Calu3 (cell line): ENCODE data around the gene NYNRIN. TPM values are rescaled to one million over a fixed set of nuclear protein-coding genes. Genes with fewer than 3 reads are reported as not detected.

Experiments used
- BruUV-seq: library from RNA; stranded (reverse); fragments of 400-500 nt; replicated peaks from 2 replicates; lab custom pipeline; 2021; lab: Mats Ljungman, UMichigan
- CTCF ChIA-PET: fragments of 300-600 bp; sonication (Branson Sonifier 250); formaldehyde crosslinking; loops from one replicate; lab custom pipeline; 2022; ENCODE audit warnings: antibody characterized with exemption; lab: Charles Lee
- DNase-seq: peaks from one replicate; pipeline ENCODE4 v3.0.0; 2022
- H3K27ac Mint-ChIP-seq: one replicate; pipeline ENCODE4 v1.8.0; 2022; ENCODE audit warnings: mixed read lengths; ENCODE audit not compliant: unreplicated experiment
- H3K27me3 Mint-ChIP-seq: one replicate; pipeline ENCODE4 v1.8.0; 2022; ENCODE audit warnings: mixed read lengths; ENCODE audit not compliant: unreplicated experiment
- H3K36me3 Mint-ChIP-seq: one replicate; pipeline ENCODE4 v1.8.0; 2022; ENCODE audit warnings: mild to moderate bottlenecking, moderate library complexity, mixed read lengths; ENCODE audit not compliant: insufficient read depth, unreplicated experiment
- H3K4me1 Mint-ChIP-seq: one replicate; pipeline ENCODE4 v1.8.0; 2022; ENCODE audit warnings: mild to moderate bottlenecking, low read depth, mixed read lengths; ENCODE audit not compliant: unreplicated experiment
- H3K4me3 Mint-ChIP-seq: one replicate; pipeline ENCODE4 v1.8.0; 2022; ENCODE audit warnings: mild to moderate bottlenecking, low read depth, moderate library complexity, mixed read lengths; ENCODE audit not compliant: unreplicated experiment
- H3K9me3 Mint-ChIP-seq: one replicate; pipeline ENCODE4 v1.8.0; 2022; ENCODE audit warnings: low read depth, mixed read lengths; ENCODE audit not compliant: unreplicated experiment
- CTCF ChIP-seq: fragments of 200-600 bp; IDR thresholded peaks from one replicate; pipeline ENCODE4 v1.8.0; 2022; ENCODE audit warnings: antibody characterized with exemption; ENCODE audit not compliant: unreplicated experiment
- intact Hi-C: fragments of 100-400 bp; cut with micrococcal nuclease; formaldehyde crosslinking; loops from one replicate; pipeline ENCODE4 v1.10.0; 2022; ENCODE audit not compliant: unreplicated experiment
- total RNA-seq: library from RNA; stranded (reverse); gene quantifications from 2 replicates; pipeline ENCODE4 v1.2.3, GENCODE V29; 2022

NYNRIN gene
- total RNA-seq, 1 experiment from 2014 or later, result 7.5 TPM

DNA sequence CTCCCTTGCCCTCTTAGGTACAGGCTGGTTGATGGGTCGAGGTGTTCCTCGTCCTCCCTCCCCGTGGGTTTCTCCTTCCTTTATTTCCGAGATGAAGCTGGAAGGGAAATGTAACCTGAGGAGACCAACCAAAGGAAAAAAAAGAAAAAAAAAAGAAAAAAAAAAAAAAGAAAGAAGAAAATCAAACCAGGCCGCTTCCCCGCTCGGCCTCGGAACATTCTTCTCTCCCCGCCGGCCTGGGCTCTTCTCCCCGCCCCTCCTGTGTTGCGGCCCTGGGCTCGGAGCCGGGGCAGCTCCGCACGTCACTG is 32.4 kb upstream of the NYNRIN start:
- intact Hi-C loops, result loop anchor here (1.0 to 5.0 kb wide), 2 partner anchors 34 to 46 kb away; no protein-coding TSS in a partner anchor
- peaks cover 32% of the 10 kb centered on the region for H3K36me3 Mint-ChIP-seq
- no peak for TF ChIP-seq CTCF
- no peaks in the 10 kb centered on the region for H3K9me3 Mint-ChIP-seq
- peak overlapping the region; percentile 66 for H3K4me3 Mint-ChIP-seq
- CTCF ChIA-PET, result interaction anchor here (0.6 to 2.3 kb wide), 10 partner anchors 13 to 727 kb away, joined by 3 to 53 read pairs (median 6); partner anchors contain the start of genes CBLN3, KHNYN and RIPK3
- no TSS peak for BruUV-seq
- peaks cover 11% of the 10 kb centered on the region for H3K4me1 Mint-ChIP-seq
- peak overlapping the region; percentile 86 for H3K27ac Mint-ChIP-seq
- H3K27me3 Mint-ChIP-seq, result no peaks in the 10 kb centered on the region
- no peak for DNase-seq

- BruUV-seq, result no TSS peak
- TF ChIP-seq CTCF, result no peak
- peak overlapping the region; percentile 69 for H3K27ac Mint-ChIP-seq
- peaks cover 11% of the 10 kb centered on the region for H3K4me1 Mint-ChIP-seq
- H3K4me3 Mint-ChIP-seq, result peak overlapping the region; percentile 66
- peaks cover 32% of the 10 kb centered on the region for H3K36me3 Mint-ChIP-seq
- intact Hi-C loops, result loop anchor here (1.0 to 5.0 kb wide), 2 partner anchors 35 to 45 kb away; no protein-coding TSS in a partner anchor
- H3K27me3 Mint-ChIP-seq, result no peaks in the 10 kb centered on the region
- H3K9me3 Mint-ChIP-seq, result no peaks in the 10 kb centered on the region
- peak; percentile 93 for DNase-seq
- CTCF ChIA-PET, result interaction anchor here (0.7 to 2.3 kb wide), 8 partner anchors 13 to 64 kb away, joined by 3 to 53 read pairs (median 6); partner anchors contain the start of genes CBLN3, KHNYN and RIPK3
Observed at GRCh38 chr14:24366721-24367513, 31.9 kb upstream of the NYNRIN start.

DNA sequence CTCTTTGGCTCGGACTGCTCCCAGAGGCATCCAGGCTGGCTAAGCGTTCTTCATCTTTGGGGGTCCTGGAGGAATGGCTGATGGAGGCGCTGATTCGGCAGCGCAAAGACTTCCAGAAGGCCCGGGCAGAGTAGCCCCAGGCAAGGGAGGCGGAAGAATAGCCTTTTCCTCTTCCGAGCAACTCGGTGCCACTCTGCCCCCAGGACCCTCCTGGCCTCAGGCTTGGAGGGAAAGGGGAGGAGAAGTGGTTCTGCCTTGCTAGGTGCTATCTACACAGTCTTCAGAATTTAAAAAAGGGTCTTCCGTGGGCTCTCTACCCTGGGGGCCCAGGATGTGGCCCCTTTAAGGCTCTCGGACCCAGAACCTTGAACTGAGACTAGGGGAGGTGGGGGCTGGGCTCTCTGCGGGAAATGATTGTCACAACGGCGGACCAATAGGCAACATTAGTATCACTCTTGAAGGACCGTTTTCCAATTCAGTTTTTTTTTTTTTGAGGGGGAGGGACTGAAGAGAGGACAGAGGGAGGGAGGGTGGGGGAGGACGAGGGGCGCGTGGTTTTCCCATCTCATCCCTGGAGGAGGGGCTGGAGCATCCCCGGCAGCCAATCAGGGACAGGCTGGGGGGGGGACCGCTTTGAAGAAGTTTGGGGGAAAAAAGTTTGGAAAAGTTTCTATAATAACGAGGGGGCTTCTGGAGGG is 31.1 kb upstream of the NYNRIN start, which contains the start of gene NFATC4:
TSS of gene NFATC4 (plus strand) at position 671 of the 698 bp plus-strand sequence. CDS start 157 bp downstream, outside the sequence.
- TF ChIP-seq CTCF, result no peak
- H3K27me3 Mint-ChIP-seq, result no peaks in the 10 kb centered on the region

DNA sequence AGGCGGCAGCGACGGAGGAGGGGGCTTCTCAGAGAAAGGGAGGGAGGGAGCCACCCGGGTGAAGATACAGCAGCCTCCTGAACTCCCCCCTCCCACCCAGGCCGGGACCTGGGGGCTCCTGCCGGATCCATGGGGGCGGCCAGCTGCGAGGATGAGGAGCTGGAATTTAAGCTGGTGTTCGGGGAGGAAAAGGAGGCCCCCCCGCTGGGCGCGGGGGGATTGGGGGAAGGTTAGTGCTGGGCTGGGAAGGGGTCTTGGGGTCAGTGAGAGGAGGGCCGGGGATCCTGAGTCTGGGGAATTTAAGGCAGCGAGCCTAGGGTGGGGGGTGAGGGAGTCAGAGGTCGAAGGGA is 30.6 kb upstream of the NYNRIN start:
- intact Hi-C loops, result loop anchor here (5.0 kb wide), 1 partner anchor 36 kb away; no protein-coding TSS in a partner anchor
- H3K9me3 Mint-ChIP-seq, result no peaks in the 10 kb centered on the region
- BruUV-seq, result no TSS peak
- no peak overlapping the region for H3K27ac Mint-ChIP-seq
- no peak for DNase-seq
- H3K36me3 Mint-ChIP-seq, result peaks cover 32% of the 10 kb centered on the region
- CTCF ChIA-PET, result no interaction called here
- peak overlapping the region; percentile 66 for H3K4me3 Mint-ChIP-seq
- no peaks in the 10 kb centered on the region for H3K27me3 Mint-ChIP-seq
- H3K4me1 Mint-ChIP-seq, result peaks cover 11% of the 10 kb centered on the region
- TF ChIP-seq CTCF, result no peak

More for the DNA sequence above, 31.1 kb upstream of the NYNRIN start, which contains the start of gene NFATC4:
- H3K27ac Mint-ChIP-seq, result peak within 1 kb of the TSS; percentile 69
- BruUV-seq, result no TSS peak
- peak; percentile 37 for DNase-seq
- intact Hi-C loops, result loop anchor here (5.0 kb wide), 1 partner anchor 35 kb away; no protein-coding TSS in a partner anchor
- H3K9me3 Mint-ChIP-seq, result no peaks in the 10 kb centered on the region
- peak within 1 kb of the TSS; percentile 66 for H3K4me3 Mint-ChIP-seq
- peaks cover 11% of the 10 kb centered on the region for H3K4me1 Mint-ChIP-seq
- CTCF ChIA-PET, result no interaction called here
- peaks cover 32% of the 10 kb centered on the region for H3K36me3 Mint-ChIP-seq
